ENCODE measurements around the gene KAZN.

KAZN gene

GRCh38 chr1:15051882-15052528 lies 453.5 kb downstream of the KAZN start:
- H3K36me3 Mint-ChIP-seq (ENCODE audit: low read depth) = no peaks in the 10 kb centered on the region
- no peak for DNase-seq
- H3K9me3 Mint-ChIP-seq = no peaks in the 10 kb centered on the region
- H3K27me3 Mint-ChIP-seq = no peaks in the 10 kb centered on the region
- no peak overlapping the region for H3K27ac Mint-ChIP-seq
- H3K4me3 Mint-ChIP-seq = no peak overlapping the region
- H3K4me1 Mint-ChIP-seq (ENCODE audit: low read depth) = no peaks in the 10 kb centered on the region

DNA sequence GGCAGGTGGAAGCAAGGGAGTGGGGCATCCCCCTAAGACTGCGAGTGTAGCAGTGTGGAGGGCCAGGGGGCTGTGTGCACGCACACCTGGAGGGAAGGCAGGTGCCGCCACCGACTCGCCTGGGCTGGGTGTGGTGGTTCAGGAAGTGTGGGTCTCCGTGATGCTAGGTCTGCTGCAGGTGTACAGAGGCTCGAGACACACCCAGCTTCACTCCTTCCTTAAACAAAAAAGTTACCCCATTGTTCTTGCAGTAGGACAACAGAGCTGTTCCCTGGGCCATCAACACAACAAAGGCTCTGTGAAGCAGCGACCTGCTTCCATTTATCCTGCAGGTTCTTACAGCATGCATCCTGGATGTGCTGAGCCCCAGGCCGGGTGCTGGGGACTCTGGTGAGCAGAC lies 454.7 kb downstream of the KAZN start:
- DNase-seq = no peak
- Mint-ChIP-seq H3K27me3 (no peaks in the 10 kb centered on the region), H3K36me3 (ENCODE audit: low read depth) (no peaks in the 10 kb centered on the region), H3K9me3 (no peaks in the 10 kb centered on the region), H3K27ac (no peak overlapping the region), H3K4me1 (ENCODE audit: low read depth) (no peaks in the 10 kb centered on the region), H3K4me3 (no peak overlapping the region)

GRCh38 chr1:15055736-15056415 lies 457.4 kb downstream of the KAZN start:
- H3K27ac Mint-ChIP-seq = no peak overlapping the region
- no peaks in the 10 kb centered on the region for H3K9me3 Mint-ChIP-seq

GRCh38 chr1:15056515-15057285 lies 458.2 kb downstream of the KAZN start:
- H3K9me3 Mint-ChIP-seq = no peaks in the 10 kb centered on the region
- DNase-seq = no peak

More at GRCh38 chr1:15055736-15056415, 457.4 kb downstream of the KAZN start:
- Mint-ChIP-seq H3K27me3 (no peaks in the 10 kb centered on the region), H3K36me3 (ENCODE audit: low read depth) (no peaks in the 10 kb centered on the region), H3K4me1 (ENCODE audit: low read depth) (no peaks in the 10 kb centered on the region), H3K4me3 (no peak overlapping the region)
- no peak for DNase-seq

GRCh38 chr1:15057834-15058233 lies 459.3 kb downstream of the KAZN start:
- Mint-ChIP-seq H3K4me3 (no peak overlapping the region), H3K27ac (no peak overlapping the region), H3K9me3 (peaks cover 3% of the 10 kb centered on the region), H3K36me3 (ENCODE audit: low read depth) (no peaks in the 10 kb centered on the region), H3K4me1 (ENCODE audit: low read depth) (no peaks in the 10 kb centered on the region), H3K27me3 (no peaks in the 10 kb centered on the region)
- DNase-seq = no peak

More at GRCh38 chr1:15056515-15057285, 458.2 kb downstream of the KAZN start:
- no peaks in the 10 kb centered on the region for H3K4me1 Mint-ChIP-seq (ENCODE audit: low read depth)
- H3K27ac Mint-ChIP-seq = no peak overlapping the region
- no peak overlapping the region for H3K4me3 Mint-ChIP-seq
- no peaks in the 10 kb centered on the region for H3K27me3 Mint-ChIP-seq
- H3K36me3 Mint-ChIP-seq (ENCODE audit: low read depth) = no peaks in the 10 kb centered on the region

DNA sequence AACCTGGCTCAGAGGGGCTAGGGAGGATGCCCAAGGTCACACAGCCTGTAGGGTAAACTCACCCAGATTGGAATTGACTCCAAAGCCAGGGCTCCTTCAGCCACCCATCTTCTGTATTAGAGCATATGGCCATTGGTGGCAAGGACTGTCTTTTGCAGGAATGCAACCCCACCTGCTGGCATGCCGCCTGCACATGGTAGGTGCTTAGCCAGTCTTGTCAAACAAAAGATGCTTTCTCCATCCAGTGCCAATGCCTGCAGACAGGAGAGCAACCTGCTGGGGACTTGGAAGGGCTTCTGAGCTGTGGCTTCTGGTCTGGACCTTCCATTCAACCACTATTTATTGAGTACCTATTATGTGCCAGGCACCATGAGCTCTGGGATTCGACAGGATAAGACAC lies 459.8 kb downstream of the KAZN start:
- H3K36me3 Mint-ChIP-seq (ENCODE audit: low read depth) = no peaks in the 10 kb centered on the region
- no peaks in the 10 kb centered on the region for H3K27me3 Mint-ChIP-seq

GRCh38 chr1:15060104-15060503 lies 461.6 kb downstream of the KAZN start:
- Mint-ChIP-seq H3K27me3 (no peaks in the 10 kb centered on the region), H3K36me3 (ENCODE audit: low read depth) (no peaks in the 10 kb centered on the region)

More for the DNA sequence above, 459.8 kb downstream of the KAZN start:
- no peak overlapping the region for H3K4me3 Mint-ChIP-seq
- no peak overlapping the region for H3K27ac Mint-ChIP-seq
- no peak for DNase-seq
- no peaks in the 10 kb centered on the region for H3K4me1 Mint-ChIP-seq (ENCODE audit: low read depth)
- H3K9me3 Mint-ChIP-seq = peaks cover 3% of the 10 kb centered on the region

DNA sequence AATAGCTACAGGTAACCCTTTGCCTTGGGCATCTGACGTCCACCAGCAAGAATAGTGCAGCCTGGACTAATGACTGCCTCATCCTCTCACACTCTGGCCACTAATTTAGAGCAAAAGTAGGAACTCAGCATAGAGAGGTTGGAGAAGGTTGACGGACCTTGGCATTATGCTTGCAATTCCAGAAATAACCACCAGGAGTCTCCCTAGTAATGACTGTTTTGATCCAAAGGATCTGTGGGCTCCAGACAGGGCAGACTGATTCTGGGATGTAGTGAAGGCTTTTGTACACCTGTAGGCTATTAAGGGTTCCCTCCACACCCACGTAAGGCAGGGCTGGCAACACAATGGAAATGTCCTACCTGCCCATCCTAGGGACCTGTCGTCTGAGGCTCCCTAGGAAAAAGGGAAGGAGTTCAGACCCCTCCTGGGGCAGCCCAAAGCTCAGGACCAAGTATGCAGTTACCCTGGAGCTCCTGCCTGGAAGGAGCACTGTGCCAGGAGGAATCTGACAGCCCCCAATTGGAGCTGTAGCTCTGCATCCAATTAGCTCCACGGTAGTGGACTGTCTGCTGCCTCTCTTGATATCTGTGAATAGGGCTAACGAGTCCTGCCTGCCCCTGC lies 464.1 kb downstream of the KAZN start:
- Mint-ChIP-seq H3K4me3 (no peak overlapping the region), H3K27me3 (no peaks in the 10 kb centered on the region), H3K27ac (no peak overlapping the region), H3K36me3 (ENCODE audit: low read depth) (no peaks in the 10 kb centered on the region), H3K4me1 (ENCODE audit: low read depth) (peaks cover 1% of the 10 kb centered on the region), H3K9me3 (peaks cover 3% of the 10 kb centered on the region)
- no peak for DNase-seq

More at GRCh38 chr1:15060104-15060503, 461.6 kb downstream of the KAZN start:
- Mint-ChIP-seq H3K27ac (no peak overlapping the region), H3K4me1 (ENCODE audit: low read depth) (no peaks in the 10 kb centered on the region), H3K9me3 (peaks cover 3% of the 10 kb centered on the region), H3K4me3 (no peak overlapping the region)
- no peak for DNase-seq

GRCh38 chr1:15063346-15063745 lies 464.9 kb downstream of the KAZN start:
- H3K36me3 Mint-ChIP-seq (ENCODE audit: low read depth) = no peaks in the 10 kb centered on the region
- H3K4me3 Mint-ChIP-seq = no peak overlapping the region
- no peaks in the 10 kb centered on the region for H3K27me3 Mint-ChIP-seq
- H3K27ac Mint-ChIP-seq = no peak overlapping the region
- peaks cover 3% of the 10 kb centered on the region for H3K9me3 Mint-ChIP-seq
- peaks cover 1% of the 10 kb centered on the region for H3K4me1 Mint-ChIP-seq (ENCODE audit: low read depth)
- no peak for DNase-seq

GRCh38 chr1:15063783-15064182 lies 465.3 kb downstream of the KAZN start:
- Mint-ChIP-seq H3K27ac (no peak overlapping the region), H3K4me1 (ENCODE audit: low read depth) (peaks cover 1% of the 10 kb centered on the region), H3K36me3 (ENCODE audit: low read depth) (no peaks in the 10 kb centered on the region), H3K9me3 (peaks cover 3% of the 10 kb centered on the region), H3K4me3 (no peak overlapping the region), H3K27me3 (no peaks in the 10 kb centered on the region)
- no peak for DNase-seq

DNA sequence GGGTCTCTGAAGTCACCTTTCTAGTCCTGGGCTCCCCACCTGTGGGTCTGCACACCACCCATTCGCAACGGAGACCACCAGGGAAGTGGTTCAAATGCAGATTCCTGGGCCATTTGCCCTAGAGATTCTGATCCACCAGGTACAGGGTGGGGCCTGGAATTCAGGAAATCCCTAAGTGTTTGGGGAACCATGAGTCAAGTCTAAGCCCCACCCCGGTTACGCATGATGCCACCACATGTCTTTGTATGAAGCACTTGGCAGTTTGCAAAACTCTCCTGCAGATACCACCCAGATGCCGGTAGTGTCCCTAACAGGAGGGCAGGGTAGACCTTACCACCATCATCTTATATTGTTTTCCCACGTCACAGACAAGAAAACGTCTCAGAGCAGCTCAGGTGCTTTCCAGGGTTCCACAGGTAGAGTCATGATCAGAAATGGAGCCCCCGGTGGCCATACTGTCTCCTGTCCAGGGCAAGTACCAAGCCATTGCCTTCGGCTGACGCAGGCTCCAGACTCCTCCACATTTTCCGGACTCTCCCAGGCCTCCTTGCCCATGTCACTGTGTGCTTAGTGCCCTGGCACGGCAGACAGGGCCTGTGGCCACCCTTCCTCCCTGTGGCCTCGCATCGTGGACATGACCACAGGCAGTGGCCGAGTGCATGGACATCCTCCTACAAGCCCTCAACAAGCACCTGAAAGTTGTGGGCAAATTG lies 465.9 kb downstream of the KAZN start:
- DNase-seq = no peak
- peaks cover 3% of the 10 kb centered on the region for H3K9me3 Mint-ChIP-seq
- no peak overlapping the region for H3K4me3 Mint-ChIP-seq
- H3K4me1 Mint-ChIP-seq (ENCODE audit: low read depth) = peaks cover 1% of the 10 kb centered on the region
- no peaks in the 10 kb centered on the region for H3K36me3 Mint-ChIP-seq (ENCODE audit: low read depth)
- H3K27ac Mint-ChIP-seq = no peak overlapping the region
- no peaks in the 10 kb centered on the region for H3K27me3 Mint-ChIP-seq

DNA sequence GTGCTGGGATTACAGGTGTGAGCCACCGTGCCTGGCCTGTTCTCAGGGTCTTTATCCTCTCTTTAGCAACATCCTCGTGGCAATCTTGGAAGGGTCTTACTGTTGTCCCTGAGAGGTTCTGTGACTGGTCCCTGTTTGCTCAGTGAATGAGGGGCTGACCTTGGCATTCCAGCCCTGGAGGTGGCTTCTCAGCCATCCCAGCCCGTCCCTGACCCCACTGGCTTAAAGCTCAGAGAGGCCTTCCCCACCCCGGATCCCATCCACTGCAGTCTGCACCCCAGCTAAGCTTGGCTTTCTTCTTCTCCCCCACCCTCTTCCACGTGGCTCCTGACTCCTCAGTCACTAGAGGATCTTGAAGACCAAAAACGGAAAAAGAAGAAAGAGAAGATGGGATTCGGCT lies 466.8 kb downstream of the KAZN start:
- no peak for DNase-seq
- Mint-ChIP-seq H3K9me3 (peaks cover 3% of the 10 kb centered on the region), H3K36me3 (ENCODE audit: low read depth) (no peaks in the 10 kb centered on the region), H3K27ac (no peak overlapping the region), H3K4me3 (no peak overlapping the region), H3K4me1 (ENCODE audit: low read depth) (peaks cover 1% of the 10 kb centered on the region), H3K27me3 (no peaks in the 10 kb centered on the region)

GRCh38 chr1:15065736-15066135 lies 467.3 kb downstream of the KAZN start:
- peaks cover 1% of the 10 kb centered on the region for H3K4me1 Mint-ChIP-seq (ENCODE audit: low read depth)
- no peak overlapping the region for H3K4me3 Mint-ChIP-seq
- DNase-seq = no peak
- H3K36me3 Mint-ChIP-seq (ENCODE audit: low read depth) = no peaks in the 10 kb centered on the region
- H3K27me3 Mint-ChIP-seq = no peaks in the 10 kb centered on the region
- peaks cover 3% of the 10 kb centered on the region for H3K9me3 Mint-ChIP-seq
- H3K27ac Mint-ChIP-seq = no peak overlapping the region

GRCh38 chr1:15066191-15066590 lies 467.7 kb downstream of the KAZN start:
- peaks cover 1% of the 10 kb centered on the region for H3K4me1 Mint-ChIP-seq (ENCODE audit: low read depth)
- H3K36me3 Mint-ChIP-seq (ENCODE audit: low read depth) = no peaks in the 10 kb centered on the region
- no peaks in the 10 kb centered on the region for H3K27me3 Mint-ChIP-seq
- H3K9me3 Mint-ChIP-seq = peaks cover 3% of the 10 kb centered on the region
- H3K27ac Mint-ChIP-seq = no peak overlapping the region
- H3K4me3 Mint-ChIP-seq = no peak overlapping the region
- no peak for DNase-seq
